ENCODE measurements around the gene SPRED2.

Gene SPRED2, protein sequence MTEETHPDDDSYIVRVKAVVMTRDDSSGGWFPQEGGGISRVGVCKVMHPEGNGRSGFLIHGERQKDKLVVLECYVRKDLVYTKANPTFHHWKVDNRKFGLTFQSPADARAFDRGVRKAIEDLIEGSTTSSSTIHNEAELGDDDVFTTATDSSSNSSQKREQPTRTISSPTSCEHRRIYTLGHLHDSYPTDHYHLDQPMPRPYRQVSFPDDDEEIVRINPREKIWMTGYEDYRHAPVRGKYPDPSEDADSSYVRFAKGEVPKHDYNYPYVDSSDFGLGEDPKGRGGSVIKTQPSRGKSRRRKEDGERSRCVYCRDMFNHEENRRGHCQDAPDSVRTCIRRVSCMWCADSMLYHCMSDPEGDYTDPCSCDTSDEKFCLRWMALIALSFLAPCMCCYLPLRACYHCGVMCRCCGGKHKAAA

DNA sequence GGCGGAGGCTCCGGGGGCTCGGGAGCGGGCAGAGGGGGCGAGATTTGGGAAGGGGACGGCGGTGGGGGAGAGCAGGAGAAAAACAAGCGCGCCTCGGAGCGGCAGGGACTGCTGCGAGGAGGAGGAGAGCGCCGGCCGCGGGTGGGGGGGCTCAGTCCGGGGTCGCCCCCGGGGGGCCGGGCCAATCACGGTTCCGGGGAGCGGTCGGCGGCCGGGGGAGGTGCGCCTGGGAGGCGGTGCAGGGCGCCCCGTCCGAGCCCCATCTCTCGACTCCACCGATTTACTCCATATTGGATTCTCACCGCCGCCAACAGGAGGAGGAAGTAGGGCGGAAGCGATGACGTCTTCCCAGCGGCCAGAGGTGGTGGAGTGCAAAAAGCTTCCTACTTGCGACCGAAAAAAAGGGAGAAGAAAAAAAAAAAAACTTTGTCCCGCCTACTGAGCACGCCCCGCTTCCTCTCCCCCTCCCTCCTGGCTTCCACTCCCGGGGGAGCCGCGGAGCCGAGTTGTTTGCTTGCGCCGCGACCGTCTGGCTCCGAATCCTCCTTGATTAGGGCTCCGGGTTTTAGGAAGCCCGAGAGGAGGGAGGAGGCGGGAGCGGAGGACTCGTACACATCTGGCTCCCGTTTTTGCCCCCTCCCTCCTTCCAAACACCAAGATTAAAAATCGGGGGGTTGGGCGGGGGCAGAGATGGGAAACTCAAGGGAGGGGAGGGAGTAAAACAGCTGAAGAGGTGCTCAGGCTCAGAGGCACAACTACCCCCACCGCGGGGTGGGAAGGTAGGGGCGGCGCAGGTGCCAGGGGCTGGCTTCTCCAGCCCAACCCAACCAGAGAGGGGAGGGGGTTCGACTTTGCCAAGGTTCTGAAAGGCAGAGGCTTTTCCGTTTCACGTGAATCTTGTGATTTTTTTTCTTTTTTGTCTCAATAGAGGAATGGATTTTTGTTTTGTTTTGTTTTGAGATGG, at the start of gene SPRED2:
SPRED2 (minus strand) TSS at position 373 of the 964 bp plus-strand sequence. CDS start 612 bp downstream, outside the sequence.
- DNase-seq (ENCODE audit: low spot score), result peak; percentile 79

DNA sequence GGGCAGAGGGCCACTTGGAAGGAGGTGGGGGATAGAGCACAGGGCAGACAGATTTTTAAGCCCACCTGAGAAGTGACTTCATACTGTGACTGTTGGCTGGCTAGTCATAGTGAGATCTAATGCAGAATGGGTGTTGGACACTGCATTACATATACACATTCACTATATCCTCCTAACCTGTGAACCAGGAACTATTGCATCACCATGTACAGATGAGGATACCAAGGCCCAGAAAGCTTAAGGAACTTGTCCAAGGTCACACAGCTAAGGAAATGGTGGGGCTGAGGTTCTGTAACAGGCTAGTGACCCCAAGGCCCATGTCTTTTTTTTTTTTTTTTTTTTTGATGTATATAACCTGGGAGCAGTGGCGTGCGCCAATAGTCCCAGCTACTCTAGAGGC, 49.6 kb upstream of the SPRED2 start:
- no peak for DNase-seq (ENCODE audit: low spot score)

DNA sequence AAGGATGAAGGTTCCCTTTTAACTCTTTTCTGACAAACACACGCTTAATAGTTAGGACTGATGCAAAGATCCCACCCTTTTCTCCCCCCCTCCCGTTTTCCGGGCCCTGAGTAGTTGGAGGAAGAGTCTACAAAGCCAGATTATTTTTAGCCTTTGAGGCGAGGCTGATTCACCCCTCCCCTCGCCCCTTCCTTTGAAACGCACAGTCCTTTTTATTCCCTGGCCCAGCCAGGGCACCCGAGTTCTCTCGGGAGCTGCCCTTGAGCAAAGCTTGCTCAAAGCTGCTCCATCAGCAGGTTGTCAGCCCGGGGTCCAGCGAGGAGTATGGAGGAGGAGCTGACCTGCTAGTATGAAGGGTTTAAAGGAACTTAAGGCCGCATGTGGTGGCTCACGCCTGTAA, 47.1 kb upstream of the SPRED2 start:
- no peak for DNase-seq (ENCODE audit: low spot score)

DNA sequence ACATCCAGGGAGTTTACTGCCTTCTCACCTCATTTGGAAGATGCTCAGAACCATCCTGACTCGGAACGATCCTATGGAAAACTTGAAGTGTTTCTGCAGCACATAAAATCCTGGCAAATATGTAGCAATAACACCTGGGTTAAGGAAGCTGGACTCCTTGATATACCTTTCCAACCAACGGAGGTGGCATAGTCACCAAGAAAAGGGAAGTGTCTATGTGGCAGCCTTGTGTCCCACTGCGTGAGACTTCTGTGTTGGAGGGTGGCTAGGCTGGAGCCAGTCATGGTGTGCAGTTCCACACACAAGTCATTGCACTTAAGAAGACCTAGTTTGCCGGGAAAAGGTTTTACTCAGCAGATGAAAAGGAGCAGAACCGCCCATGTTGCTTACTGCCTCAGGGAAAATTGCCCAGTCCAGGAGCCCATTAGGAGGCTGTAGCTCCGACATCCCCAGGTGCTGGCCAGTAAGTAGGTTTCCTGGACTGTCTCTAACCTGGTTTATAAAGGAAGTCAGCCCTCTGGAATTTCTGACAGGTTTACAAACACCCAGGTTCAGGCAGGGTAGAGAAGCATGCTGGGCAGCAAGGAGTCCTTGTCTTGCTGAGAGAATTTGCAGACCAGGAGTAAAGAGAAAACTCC, 46.2 kb upstream of the SPRED2 start:
- DNase-seq (ENCODE audit: low spot score), result no peak

DNA sequence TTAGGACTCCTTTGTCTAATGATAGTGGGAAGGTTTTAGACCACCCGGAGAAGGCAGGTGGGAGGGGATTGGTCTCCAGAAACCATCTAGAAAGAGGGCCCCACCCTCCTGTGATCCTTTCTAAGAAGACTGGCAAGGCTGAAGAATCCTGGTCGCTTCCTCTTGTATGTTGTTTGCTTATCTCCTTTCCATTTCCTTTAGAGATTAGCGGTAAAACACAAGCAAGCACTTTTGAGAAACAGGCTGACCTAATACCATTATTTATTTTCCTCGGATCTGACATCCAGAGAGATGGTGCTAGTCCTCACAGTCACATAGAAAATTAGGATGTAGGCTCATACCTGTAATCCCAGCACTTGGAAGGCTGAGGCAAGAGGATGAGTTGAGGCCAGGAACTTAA, 45.2 kb upstream of the SPRED2 start:
- DNase-seq (ENCODE audit: low spot score), result no peak

DNA sequence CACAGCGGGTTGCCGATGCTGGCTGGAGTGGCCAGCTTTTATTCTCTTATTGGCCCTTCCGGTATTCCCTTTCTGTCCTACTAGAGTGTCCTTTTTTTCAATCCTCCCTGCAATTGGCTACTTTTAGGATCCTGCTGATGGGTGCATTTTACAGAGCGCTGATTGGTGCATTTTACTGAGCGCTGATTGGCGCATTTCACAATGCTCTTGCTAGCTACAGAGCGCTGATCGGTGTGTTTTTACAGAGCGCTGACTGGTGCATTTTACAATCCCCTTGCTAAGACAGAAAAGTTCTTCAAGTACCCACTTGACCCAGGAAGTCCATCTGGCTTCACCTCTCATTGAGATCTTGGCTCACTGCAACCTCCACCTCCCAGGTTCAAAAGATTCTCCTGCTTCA, 44.4 kb upstream of the SPRED2 start:
- DNase-seq (ENCODE audit: low spot score), result no peak

DNA sequence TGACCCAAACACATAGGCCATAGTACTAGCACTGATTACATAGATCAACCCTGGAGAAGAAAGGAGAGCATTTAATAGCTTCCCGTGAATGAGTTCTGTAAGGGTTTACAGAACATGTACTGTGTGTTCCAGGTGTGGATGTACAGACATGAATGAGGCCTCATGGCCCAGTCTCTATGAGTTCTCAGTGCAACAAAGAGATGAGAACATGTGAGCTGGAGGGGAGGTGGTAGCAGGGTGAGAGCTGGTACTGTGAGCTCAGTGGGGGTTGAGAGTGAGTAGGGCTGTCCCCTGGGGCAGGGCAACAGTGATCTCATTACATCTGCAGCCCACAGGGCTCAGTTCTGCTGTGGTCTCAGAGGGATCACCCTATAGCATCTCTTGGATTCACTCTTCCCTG, 42.6 kb upstream of the SPRED2 start:
- DNase-seq (ENCODE audit: low spot score), result no peak

DNA sequence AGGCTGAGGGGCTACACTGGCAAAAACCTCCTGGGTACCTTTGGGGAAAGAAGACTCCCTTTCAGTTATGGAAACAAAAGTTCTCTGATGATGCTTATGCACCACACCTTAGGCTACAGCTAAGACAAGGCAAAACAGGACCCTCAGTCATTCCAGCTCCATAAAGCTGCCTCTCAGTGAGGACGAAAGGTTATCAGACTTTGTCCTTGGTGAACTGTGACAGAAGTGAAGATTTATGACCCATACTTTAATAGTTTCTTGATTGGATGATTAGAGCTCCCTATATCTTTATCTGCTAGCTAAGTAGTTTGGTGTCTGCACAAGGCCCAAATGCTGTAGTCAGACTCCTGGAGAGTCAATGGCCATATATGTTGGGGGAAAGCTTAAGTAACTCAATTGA, 40.6 kb upstream of the SPRED2 start:
- DNase-seq (ENCODE audit: low spot score), result no peak

DNA sequence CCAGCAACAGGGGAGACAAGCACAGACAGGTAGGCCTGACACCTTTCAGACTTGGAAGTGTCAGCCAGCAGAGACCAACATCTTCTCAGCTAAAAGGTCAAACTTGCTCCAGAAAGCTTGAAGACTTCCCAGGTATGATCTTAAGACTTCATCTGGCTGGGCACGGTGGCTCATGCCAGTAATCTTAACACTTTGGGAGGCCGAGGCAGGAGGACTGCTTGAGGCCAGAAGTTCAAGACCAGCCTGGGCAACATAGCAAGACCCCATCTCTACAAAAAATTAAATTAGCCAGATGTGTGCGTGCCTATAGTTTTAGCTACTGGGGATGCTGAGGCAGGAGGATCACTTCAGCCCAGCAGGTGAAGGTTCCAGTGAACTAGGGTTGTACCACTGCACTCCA, 39.0 kb upstream of the SPRED2 start:
- DNase-seq (ENCODE audit: low spot score), result no peak

DNA sequence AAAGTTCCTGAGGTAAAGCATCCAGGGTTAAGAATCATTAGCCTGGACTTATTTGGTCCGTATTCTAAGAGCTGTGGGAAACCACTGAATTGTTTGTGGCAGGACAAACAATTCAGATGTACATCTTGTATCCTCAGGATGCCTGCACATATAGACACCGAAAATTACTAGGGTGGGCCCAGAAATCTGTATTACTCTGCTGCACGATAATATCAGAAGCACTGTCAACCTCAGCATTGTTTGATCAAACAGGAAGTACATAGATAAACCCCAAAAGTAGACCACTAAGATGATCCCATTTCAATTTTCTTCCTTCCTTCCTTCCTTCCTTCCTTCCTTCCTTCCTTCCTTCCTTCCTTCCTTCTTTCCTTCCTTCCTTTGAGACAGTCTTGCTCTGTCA, 34.2 kb upstream of the SPRED2 start:
- no peak for DNase-seq (ENCODE audit: low spot score)

DNA sequence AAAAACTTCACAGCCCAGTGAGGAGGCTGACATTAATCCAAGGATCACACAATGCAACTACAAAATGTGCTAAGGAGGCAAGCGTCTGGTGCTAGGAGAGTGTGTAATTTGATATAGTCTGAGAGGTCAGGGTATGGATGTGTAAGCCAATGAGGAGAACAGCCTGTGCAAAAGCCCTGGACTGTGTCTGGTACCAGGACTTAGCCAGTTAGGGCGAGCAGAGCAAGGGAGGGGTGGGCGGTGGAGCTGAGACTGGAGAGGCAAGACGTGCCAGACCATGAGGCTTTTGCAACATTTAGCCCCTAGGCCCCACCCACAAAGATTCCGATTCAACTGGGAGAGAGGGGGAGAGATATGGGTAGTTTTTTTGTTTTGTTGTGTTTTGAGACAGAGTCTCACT, 33.5 kb upstream of the SPRED2 start:
- no peak for DNase-seq (ENCODE audit: low spot score)

DNA sequence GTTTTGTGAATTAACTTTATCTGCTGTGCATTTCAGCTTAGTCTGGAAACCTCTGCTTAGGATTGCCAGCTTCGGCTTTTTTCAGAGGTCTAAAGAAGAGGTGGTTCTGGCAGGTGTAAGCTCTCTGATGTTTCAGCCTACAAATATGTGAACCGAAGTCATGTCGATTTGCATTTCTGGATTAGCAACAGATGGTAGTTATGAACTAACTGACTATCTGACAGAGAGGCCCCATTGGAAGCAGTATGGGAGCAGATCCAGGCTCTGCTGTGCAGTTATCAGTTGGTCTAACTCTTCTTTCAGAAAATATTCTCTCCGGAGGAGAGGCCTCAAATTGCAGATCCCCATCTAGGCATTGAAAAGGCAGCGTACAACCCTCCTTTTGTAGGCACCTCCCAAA, 32.7 kb upstream of the SPRED2 start:
- DNase-seq (ENCODE audit: low spot score), result no peak

DNA sequence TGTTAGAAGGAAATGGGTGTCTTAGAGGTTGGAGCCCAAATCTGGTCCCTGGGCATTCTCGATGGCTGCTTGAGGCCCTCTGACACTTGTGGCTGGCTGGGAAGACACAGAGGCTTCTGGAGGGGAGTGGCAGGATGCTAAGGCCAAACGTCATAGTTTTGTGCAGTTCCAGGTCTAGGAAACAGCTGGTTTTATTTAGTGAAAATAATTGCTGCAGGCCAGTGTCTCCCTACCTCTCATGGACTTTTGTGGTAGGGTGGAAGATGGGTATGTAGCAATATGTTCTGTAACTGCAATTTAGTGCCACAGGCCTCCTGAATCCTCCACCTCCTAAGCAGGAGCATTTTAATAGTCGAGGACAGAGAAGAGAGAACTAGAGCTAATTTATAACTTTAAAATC, 32.2 kb upstream of the SPRED2 start:
- no peak for DNase-seq (ENCODE audit: low spot score)

DNA sequence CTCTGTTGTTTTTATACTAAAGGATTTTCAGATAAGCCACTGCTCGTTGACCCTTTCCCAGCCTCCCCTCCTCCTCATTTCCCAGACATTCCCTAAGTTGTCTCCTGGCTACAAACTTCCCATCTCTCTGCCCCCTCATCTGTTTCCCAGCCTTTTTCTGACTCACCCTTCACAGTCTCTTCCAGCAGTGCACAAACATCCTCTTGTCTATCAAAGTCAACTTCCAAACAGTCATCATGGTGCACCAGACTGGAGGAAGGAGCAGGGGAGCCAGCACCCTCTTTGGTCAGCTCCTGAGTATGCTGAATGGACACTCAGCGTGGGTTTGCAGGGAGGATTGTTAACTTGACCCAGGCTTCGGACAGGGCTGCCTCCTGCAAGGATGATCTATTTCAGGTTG, 26.6 kb upstream of the SPRED2 start:
- DNase-seq (ENCODE audit: low spot score), result no peak

DNA sequence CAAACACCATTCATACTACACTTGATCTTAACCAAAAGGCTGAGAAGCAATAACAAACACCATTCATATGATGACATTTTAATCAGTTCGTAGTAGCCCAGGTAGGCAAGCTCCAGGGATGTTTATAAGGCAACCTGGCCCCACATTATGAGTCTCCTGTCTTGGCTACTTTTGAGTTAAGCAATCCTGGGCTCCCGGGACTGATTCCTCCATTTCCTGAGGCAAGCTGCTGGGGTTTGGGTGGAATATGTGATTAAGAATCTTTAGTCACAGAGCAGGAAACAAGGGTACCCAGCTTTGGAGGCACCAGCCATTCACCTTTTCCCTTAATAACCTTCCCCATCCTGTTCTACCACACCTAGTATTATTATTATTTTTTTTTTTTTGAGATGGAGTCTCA, 24.5 kb upstream of the SPRED2 start:
- DNase-seq (ENCODE audit: low spot score), result no peak

DNA sequence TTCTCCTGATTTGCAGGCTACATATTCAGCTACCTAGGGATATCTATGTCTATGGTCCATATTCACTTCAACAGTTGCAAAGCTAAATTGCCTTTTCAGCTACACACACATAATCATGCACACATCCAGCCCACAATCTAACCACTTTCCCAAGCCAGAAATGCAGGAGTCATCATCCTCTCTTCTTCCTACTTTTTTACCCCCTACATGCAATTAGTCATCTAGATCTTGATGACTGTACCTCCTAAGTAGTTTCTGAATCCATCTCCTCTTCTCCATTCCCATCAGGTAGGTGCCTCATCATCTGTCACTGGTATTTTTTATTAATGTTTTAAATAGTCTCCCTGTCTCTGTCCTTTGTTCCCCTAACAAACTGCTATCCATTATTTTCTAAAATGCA, 23.7 kb upstream of the SPRED2 start:
- DNase-seq (ENCODE audit: low spot score), result no peak

DNA sequence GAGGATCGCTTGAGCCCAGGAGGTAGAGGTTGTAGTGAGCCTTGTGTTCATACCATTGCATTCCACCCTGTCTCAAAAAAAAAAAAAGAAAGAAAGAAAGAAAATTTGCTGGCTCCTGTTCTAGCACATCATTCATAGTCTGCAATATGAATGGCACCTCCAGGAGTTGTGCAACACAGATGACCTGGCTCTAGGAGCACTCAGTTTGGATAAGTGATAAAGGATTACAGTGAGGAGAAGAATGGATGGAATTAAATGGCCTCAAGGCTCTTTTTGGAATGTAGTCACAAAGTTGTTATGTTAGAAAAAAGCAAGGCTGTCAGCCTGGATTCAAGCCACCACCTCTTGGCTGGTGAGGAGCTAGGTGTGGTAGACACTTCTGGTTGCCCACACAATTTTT, 21.5 kb upstream of the SPRED2 start:
- no peak for DNase-seq (ENCODE audit: low spot score)

DNA sequence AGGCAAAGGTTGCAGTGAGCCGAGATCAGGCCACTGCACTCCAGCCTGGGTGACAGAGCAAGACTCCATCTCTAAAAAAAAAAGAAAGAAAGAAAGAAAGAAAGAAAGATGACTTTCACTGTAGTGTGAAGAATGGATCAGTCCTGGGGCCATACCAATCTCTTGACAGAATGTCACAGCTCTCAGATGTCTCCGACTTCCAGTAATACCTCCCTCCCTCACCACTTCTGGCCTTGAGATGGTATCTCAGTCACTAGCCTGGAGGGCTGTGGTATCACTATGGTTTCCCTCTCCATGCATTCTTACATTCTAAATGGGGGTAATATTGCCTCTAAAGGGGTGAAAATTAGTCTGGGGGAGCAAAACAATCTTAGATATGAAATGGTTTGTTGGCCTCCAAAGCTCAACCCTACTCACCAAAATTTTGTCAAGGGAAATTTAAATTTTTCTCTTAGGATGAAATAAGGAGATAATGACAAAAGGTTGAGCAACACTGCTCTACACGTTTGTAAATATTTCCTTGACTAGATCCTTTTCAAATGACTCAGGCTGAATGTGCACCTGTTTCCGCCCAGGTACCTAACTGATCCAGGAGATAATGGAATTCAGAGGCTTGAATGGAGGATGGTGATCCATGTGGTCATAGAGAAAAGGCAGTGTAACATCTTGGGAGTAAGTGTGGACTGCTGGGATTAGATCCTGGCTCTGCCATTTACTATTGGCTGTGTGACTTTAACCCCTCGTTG, 19.9 kb upstream of the SPRED2 start:
- DNase-seq (ENCODE audit: low spot score), result no peak

DNA sequence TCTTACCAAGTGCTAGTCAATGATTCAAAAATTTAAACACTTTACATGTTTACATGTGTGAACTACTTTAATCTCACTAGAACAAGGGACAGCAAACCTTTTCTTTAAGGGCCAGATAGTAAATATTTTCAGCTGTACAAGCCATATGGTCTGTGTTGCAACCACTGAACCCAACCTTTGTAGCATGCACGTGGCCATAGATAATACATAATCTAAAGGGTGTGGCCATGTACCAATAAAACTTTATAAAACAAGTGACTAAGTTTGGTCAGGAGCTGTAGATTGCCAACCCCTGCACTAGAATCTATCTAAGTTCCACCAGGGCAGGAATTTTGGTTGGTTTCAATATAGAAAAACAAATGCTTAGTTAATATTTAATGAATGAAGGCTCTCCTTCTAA, 18.4 kb upstream of the SPRED2 start:
- DNase-seq (ENCODE audit: low spot score), result no peak

DNA sequence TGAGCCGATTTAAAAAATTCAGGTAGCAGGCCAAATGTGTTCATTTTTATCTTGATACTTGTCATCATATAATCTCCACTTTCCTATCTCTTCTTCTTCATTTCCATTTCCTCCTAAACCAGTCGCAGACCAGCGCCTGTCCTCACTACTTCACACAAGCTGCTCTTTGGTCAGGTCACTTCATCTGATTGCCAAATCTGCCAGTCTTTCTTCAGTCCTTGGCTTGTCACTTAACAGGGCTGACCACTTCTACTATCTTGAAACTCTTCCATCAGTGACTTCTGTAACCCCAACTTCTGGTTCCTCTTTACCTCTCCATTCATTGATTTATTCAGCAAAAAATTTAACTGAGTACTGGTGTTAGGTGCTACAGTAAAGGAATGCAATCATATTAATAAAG, 18.0 kb upstream of the SPRED2 start:
- no peak for DNase-seq (ENCODE audit: low spot score)

DNA sequence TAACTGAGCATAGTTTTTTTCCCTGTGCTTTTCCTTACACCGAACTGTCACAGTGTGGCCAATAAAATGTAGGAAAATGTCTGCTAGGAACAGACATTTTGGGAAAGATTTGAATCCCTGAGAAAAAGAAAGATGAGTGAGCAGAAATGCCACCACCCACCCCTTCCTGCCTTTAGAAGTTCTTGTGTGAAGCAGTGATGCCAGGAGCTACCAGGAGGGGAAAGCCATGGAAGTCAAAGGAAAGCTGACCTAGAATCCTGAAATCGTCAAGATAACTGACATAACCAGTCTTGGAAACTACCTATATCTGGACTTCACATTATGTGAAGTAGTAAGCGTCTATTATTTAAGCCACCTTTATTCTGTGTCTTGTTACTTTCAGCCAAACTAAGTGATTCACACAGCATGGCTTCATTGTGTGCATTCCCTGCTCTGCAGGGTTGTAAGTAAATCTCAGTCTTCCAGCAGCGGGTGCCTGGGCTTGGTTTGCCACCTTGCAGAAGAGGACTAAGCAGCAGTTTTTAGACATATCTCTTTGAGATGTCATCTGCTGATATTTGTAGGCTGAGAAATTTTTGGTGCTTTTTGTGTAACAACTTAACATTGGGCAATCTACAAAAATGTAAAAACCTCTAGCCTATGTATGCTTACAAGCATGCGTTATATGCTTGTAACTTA, 11.2 kb upstream of the SPRED2 start:
- DNase-seq (ENCODE audit: low spot score), result no peak

Measured in germinal center (tissue), 1 donor.